ENCODE data around the gene SLC7A6.
A peak's percentile ranks its signal among the peaks of the same experiment; 100 is the strongest.

SLC7A6 gene

GRCh38 chr16:68274441-68274840 lies 10.1 kb downstream of the SLC7A6 start:
- no peak for ATAC-seq
- TF ChIP-seq ARNTL (CRISPR knock-in tag; IDR thresholded peaks at IDR 0.05; ENCODE audit: borderline replicate concordance, low read depth) (no peak), PPARA (CRISPR knock-in tag; IDR thresholded peaks at IDR 0.05; ENCODE audit: borderline replicate concordance) (no peak), ZFP3 (CRISPR knock-in tag; IDR thresholded peaks at IDR 0.05) (no peak), RARB (CRISPR knock-in tag; IDR thresholded peaks at IDR 0.05) (no peak), TCF4 (CRISPR knock-in tag; IDR thresholded peaks at IDR 0.05; ENCODE audit: borderline replicate concordance) (no peak), ZC3H10 (CRISPR knock-in tag; IDR thresholded peaks at IDR 0.05) (no peak), ZFP30 (CRISPR knock-in tag; IDR thresholded peaks at IDR 0.05) (no peak), GLIS3 (CRISPR knock-in tag; IDR thresholded peaks at IDR 0.05) (no peak), SNAI2 (CRISPR knock-in tag; IDR thresholded peaks at IDR 0.05) (no peak), OSR1 (CRISPR knock-in tag; IDR thresholded peaks at IDR 0.05) (no peak), PATZ1 (CRISPR knock-in tag; IDR thresholded peaks at IDR 0.05; ENCODE audit: borderline replicate concordance) (no peak), ZNF8 (CRISPR knock-in tag; IDR thresholded peaks at IDR 0.05) (no peak)

- ATAC-seq: peak; percentile 24; the same call in 2 of the 3 replicates
- TF ChIP-seq SNAI2 (CRISPR knock-in tag; IDR thresholded peaks at IDR 0.05) (no peak), ARNTL (CRISPR knock-in tag; IDR thresholded peaks at IDR 0.05; ENCODE audit: borderline replicate concordance, low read depth) (no peak)
These were observed 11.4 kb downstream of the SLC7A6 start for GRCh38 chr16:68275611-68276191.

- no peak for ATAC-seq
- TF ChIP-seq TCF4 (CRISPR knock-in tag; IDR thresholded peaks at IDR 0.05; ENCODE audit: borderline replicate concordance): no peak
- no peak for TF ChIP-seq CREB5 (CRISPR knock-in tag; IDR thresholded peaks at IDR 0.05; ENCODE audit: low read depth)
- TF ChIP-seq POU6F1 (CRISPR knock-in tag; IDR thresholded peaks at IDR 0.05; ENCODE audit: borderline replicate concordance, low read depth): no peak
- no peak for TF ChIP-seq ZFP3 (CRISPR knock-in tag; IDR thresholded peaks at IDR 0.05)
- no peak for TF ChIP-seq ZNF8 (CRISPR knock-in tag; IDR thresholded peaks at IDR 0.05)
These were observed 11.9 kb downstream of the SLC7A6 start for GRCh38 chr16:68276223-68276622.

- TF ChIP-seq CREB5 (CRISPR knock-in tag; IDR thresholded peaks at IDR 0.05; ENCODE audit: low read depth) (no peak), TCF4 (CRISPR knock-in tag; IDR thresholded peaks at IDR 0.05; ENCODE audit: borderline replicate concordance) (no peak), CSDC2 (CRISPR knock-in tag; IDR thresholded peaks at IDR 0.05) (no peak), CSRNP3 (CRISPR knock-in tag; IDR thresholded peaks at IDR 0.05) (no peak), ZNF565 (CRISPR knock-in tag; conservative IDR thresholded peaks at IDR 0.05; ENCODE audit: low read depth) (no peak), GLIS3 (CRISPR knock-in tag; IDR thresholded peaks at IDR 0.05) (no peak), ZNF70 (CRISPR knock-in tag; IDR thresholded peaks at IDR 0.05) (no peak), TOX (CRISPR knock-in tag; IDR thresholded peaks at IDR 0.05; ENCODE audit: borderline replicate concordance) (no peak), PATZ1 (CRISPR knock-in tag; IDR thresholded peaks at IDR 0.05; ENCODE audit: borderline replicate concordance) (no peak), ESRRG (CRISPR knock-in tag; IDR thresholded peaks at IDR 0.05) (no peak), ZFP3 (CRISPR knock-in tag; IDR thresholded peaks at IDR 0.05) (no peak), ZNF8 (CRISPR knock-in tag; IDR thresholded peaks at IDR 0.05) (no peak), ZFP30 (CRISPR knock-in tag; IDR thresholded peaks at IDR 0.05) (no peak), SNAI2 (CRISPR knock-in tag; IDR thresholded peaks at IDR 0.05) (no peak)
- ATAC-seq: no peak
These were observed 15.6 kb downstream of the SLC7A6 start for GRCh38 chr16:68279726-68280558.

Measured in SK-N-SH treated with all-trans-retinoic acid at 6 μM for 48 hours (cell line).